Esophagus squamous epithelium (tissue), 4 donors: ENCODE results near the gene EPHA4.

ENCODE experiments used
- CTCF ChIP-seq, 6 experiments: fragments of 450-650 bp in 4 of 6; fragments of 200-600 bp in 2 of 6; sonication (generic) in 2 of 6; IDR thresholded peaks; one replicate each; pipeline ENCODE4 v1.5.1; 2016 to 2019; ENCODE audit warnings: antibody characterized with exemption in 6 of 6, mild to moderate bottlenecking in 4 of 6, moderate library complexity in 4 of 6
- POLR2A ChIP-seq, 4 donors: fragments of 450-650 bp; IDR thresholded peaks; one replicate each; pipeline ENCODE4 v1.6.1; 2017; ENCODE audit warnings: antibody characterized with exemption in 4 of 4, mild to moderate bottlenecking in 4 of 4, moderate library complexity in 3 of 4

- TF ChIP-seq CTCF (IDR thresholded peaks at IDR 0.05): no peak
- no peak for TF ChIP-seq POLR2A (IDR thresholded peaks at IDR 0.05)
These were observed 192.0 kb downstream of the EPHA4 start for GRCh38 chr2:221380062-221380461.
